Heart right ventricle (tissue), 16 donors: ENCODE results near the gene NKX1-1. TPM values are rescaled to one million over a fixed set of nuclear protein-coding genes. Genes with fewer than 3 reads are reported as not detected.

ENCODE experiments used
- ATAC-seq, 8 donors: fragments of 200-7000 bp; cut with Tn5 transposase; one replicate each; pipeline ENCODE4 v1.9.1; 2020; ENCODE audit warnings: mild to moderate bottlenecking in 8 of 8, moderate library complexity in 8 of 8, moderate number of reproducible peaks in 1 of 8
- DNase-seq, 2 donors: peaks; one replicate each; pipeline ENCODE4 v3.0.0-alpha.2; 2020
- H3K27ac ChIP-seq, 10 donors: fragments of 200-600 bp; sonication (generic) in 2 of 10; one replicate each; pipeline versions ENCODE4 v1.5.0 to v1.8.0; 2020 to 2022; ENCODE audit warnings: mild to moderate bottlenecking in 3 of 10
- H3K27me3 ChIP-seq, 7 donors: fragments of 200-600 bp; one replicate each; pipeline ENCODE4 v1.8.0; 2021 to 2022; ENCODE audit warnings: mild to moderate bottlenecking in 2 of 7
- H3K36me3 ChIP-seq, 9 donors: fragments of 200-600 bp; sonication (generic) in 1 of 9; one replicate each; pipeline versions ENCODE4 v1.5.0 to v1.8.0; 2020 to 2022; ENCODE audit warnings: mild to moderate bottlenecking in 2 of 9
- H3K4me1 ChIP-seq, 9 donors: fragments of 200-600 bp; sonication (generic) in 1 of 9; one replicate each; pipeline versions ENCODE4 v1.5.0 to v1.8.0; 2020 to 2022; ENCODE audit warnings: mild to moderate bottlenecking in 4 of 9
- H3K4me3 ChIP-seq, 10 donors: fragments of 200-600 bp; sonication (generic) in 2 of 10; one replicate each; pipeline versions ENCODE4 v1.5.0 to v1.8.0; 2020 to 2022; ENCODE audit warnings: mild to moderate bottlenecking in 7 of 10, moderate library complexity in 2 of 10
- H3K9me3 ChIP-seq, 11 donors: fragments of 200-600 bp in 10 of 11; sonication (generic) in 2 of 11; one replicate each; pipeline versions ENCODE4 v1.5.0 to v1.8.0; 2013 to 2022; ENCODE audit warnings: mild to moderate bottlenecking in 2 of 11, control low read depth in 1 of 11, moderate library complexity in 1 of 11
- WGBS, 2 donors: extraction: QIAGEN DNeasy Blood & Tissue Kit; methylation state at CpG; one replicate each; pipeline ENCODE4 v1.1.7; 2013; ENCODE audit warnings: inconsistent platforms in 1 of 2; 5-methylcytosine and 5-hydroxymethylcytosine counted together
- intact Hi-C, 10 donors: fragments of 100-400 bp; cut with DNase I; formaldehyde crosslinking; loops; one replicate each; pipeline versions ENCODE4 v1.11.1 to v1.14.2; 2022
- long read RNA-seq, 3 donors: library from polyadenylated mRNA; unstranded; transcript quantifications; one replicate each; pipeline ENCODE4 v2.0.0, GENCODE V29; 2020 to 2021
- polyA plus RNA-seq, 2 donors: library from polyadenylated mRNA; stranded (reverse); fragments of 200-250 nt; gene quantifications; one replicate each; pipeline ENCODE4 v1.2.3, GENCODE V29; 2013
- total RNA-seq, 10 donors: library from RNA; stranded (reverse); fragmentation: NEBNext Ultra II Directional in 3 of 10; extraction: Animal tissue kit (Norgen Biotek cat#: 25700) in 3 of 10; gene quantifications; one replicate each; pipeline versions ENCODE4 v1.2.1 to v1.2.4, GENCODE V29; 2021 to 2023
- TF ChIP-seq, protein P1 (sequence below), 9 donors: fragments of 200-600 bp; sonication (generic) in 2 of 9; IDR thresholded peaks; one replicate each; pipeline versions ENCODE4 v1.5.0 to v1.8.0; 2021 to 2022; ENCODE audit warnings: antibody characterized with exemption in 9 of 9, mild to moderate bottlenecking in 5 of 9, moderate library complexity in 1 of 9
- donor health status: Arrhythmogenic right ventricular cardiomyopathy.
- donor health status: ischemic (EF 13 %, LVEDD 7.1; RV severe dilation, severe dysfunction).
- donor health status: healthy with polysubstance abuse.
- donor health status: DM: no; HTN: yes; CAD: no.
- donor health status: DM: no; HTN: no; CAD: no.
- donor health status: ischemic (EF 25% LVEDD 6.9; RV normal size, moderate dysfunction).
- donor health status: ischemic (EF 25% LVEDD 5.7; RV mildly dilated, moderate dysfunction).
- donor health status: healthy.
- donor health status: DM: yes; HTN: yes; CAD: no.
- donor health status: Ischemic cardiomyopathy.
- donor health status: ischemic (EF 35%, LVEDD 5.7; RV mildly dilated, moderate dysfunction).
- donor health status: nonischemic (EF 11% LVEDD 7.7; RV severe dilation, severe dysfunction).
- donor health status: DM: yes; HTN: yes; CAD: no.
- donor health status: PGD.
- donor health status: ischemic (EF 29% LVEDD 5.4; RV normal size, mild dysfunction).
- donor health status: nonischemic (EF 23%, LVEDD 6.1; RV moderate dilation, normal function).

Gene NKX1-1
- total RNA-seq (not detected), polyA plus RNA-seq (not detected)
- long read RNA-seq, donor 1: 0 reads
- long read RNA-seq, donor 2: 0 reads
- long read RNA-seq, donor 3: 0 reads

DNA sequence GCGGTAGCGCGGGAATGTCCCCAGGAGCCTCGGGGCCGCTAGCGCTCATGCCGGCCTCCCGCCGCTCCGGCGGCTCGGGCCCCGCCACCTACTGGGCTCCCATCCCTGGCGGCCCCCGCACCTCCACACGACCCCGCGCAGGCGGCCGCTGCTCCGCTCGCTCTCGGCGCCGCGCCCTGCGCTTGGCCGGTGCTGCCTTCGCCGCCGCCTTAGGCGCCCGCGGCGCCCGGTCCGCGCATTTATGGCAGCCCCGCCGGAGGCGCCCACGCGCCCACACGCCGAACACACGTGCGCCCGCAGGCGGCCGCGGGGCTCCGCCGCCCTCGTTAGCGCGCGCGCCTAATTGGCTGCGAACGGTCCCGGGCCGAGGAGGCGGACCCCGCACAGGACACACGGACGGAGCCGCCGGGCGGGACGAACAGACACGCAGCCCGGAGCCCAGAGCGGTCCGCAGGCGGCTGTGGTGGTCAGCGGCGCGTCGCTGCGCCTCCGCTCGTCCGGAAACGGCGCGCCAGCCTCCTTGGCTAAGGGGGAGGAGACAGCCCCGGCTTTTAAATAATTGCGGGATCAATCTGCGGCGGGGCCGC lies at the start of gene NKX1-1:
Gene NKX1-1, minus strand, starts transcription at position 49 of the 587 bp plus-strand sequence. Its CDS starts 0 bp downstream, at position 49.
- Histone ChIP-seq H3K9me3 (no peaks in the 10 kb centered on the region), H3K27ac (no peak within 1 kb of the TSS), H3K36me3 (no peaks in the 10 kb centered on the region), H3K27me3 (peaks cover 60 to 100% (median 98%) of the 10 kb centered on the region in 7 donors), H3K4me3 (peak within 1 kb of the TSS in 1 of 10 donors; percentile 14), H3K4me1 (peaks cover 0 to 42% (median 27%) of the 10 kb centered on the region in 9 donors)
- intact Hi-C loops: no loop called here
- ATAC-seq (no peak), DNase-seq (no peak)
- TF ChIP-seq, protein P1, sequence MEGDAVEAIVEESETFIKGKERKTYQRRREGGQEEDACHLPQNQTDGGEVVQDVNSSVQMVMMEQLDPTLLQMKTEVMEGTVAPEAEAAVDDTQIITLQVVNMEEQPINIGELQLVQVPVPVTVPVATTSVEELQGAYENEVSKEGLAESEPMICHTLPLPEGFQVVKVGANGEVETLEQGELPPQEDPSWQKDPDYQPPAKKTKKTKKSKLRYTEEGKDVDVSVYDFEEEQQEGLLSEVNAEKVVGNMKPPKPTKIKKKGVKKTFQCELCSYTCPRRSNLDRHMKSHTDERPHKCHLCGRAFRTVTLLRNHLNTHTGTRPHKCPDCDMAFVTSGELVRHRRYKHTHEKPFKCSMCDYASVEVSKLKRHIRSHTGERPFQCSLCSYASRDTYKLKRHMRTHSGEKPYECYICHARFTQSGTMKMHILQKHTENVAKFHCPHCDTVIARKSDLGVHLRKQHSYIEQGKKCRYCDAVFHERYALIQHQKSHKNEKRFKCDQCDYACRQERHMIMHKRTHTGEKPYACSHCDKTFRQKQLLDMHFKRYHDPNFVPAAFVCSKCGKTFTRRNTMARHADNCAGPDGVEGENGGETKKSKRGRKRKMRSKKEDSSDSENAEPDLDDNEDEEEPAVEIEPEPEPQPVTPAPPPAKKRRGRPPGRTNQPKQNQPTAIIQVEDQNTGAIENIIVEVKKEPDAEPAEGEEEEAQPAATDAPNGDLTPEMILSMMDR (IDR thresholded peaks at IDR 0.05): no peak
- 3% methylated on average over 59 to 91 of the region's 91 CpGs for WGBS, 2 donors

GRCh38 chr4:1453731-1454130 lies 47.5 kb upstream of the NKX1-1 start:
- H3K4me3 ChIP-seq: no peak overlapping the region
- TF ChIP-seq, protein P1 (IDR thresholded peaks at IDR 0.05): no peak
- no peaks in the 10 kb centered on the region for H3K36me3 ChIP-seq
- 87 to 90% methylated on average over 2 of the region's 2 CpGs for WGBS, 2 donors
- H3K27ac ChIP-seq: no peak overlapping the region
- peaks cover 0 to 44% (median 28%) of the 10 kb centered on the region in 7 donors for H3K27me3 ChIP-seq
- ATAC-seq (no peak), DNase-seq (no peak)
- no peaks in the 10 kb centered on the region for H3K4me1 ChIP-seq
- intact Hi-C loops: no loop called here
- H3K9me3 ChIP-seq: peaks cover 0 to 5% (median 0%) of the 10 kb centered on the region in 11 donors

DNA sequence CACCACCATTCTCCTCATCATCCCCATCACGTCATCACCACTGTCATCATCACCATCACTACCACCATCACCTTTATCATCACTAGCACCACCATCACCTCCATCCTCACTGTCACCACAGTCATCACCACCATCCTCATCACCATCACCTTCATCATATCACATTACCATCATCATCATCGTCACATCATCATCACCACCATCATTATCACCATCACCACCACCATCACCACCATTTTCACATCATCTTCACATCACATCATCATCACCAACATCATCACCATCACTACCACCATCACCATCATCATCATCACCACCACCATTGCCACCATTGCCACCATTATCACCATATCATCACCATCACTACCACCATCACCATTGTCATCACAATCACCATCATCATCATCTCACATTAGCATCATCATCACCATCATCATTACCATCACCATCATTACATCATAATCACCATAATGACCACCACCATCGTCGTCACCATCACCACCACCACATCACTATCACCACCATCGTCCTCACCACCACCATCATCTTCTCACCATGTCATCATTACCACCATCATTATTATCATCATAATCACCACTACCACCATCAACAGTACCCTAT lies 46.3 kb upstream of the NKX1-1 start:
- ATAC-seq (no peak), DNase-seq (no peak)
- H3K4me3 ChIP-seq: no peak overlapping the region
- 66 to 75% methylated on average over 5 of the region's 5 CpGs for WGBS, 2 donors
- no peaks in the 10 kb centered on the region for H3K36me3 ChIP-seq
- intact Hi-C loops: no loop called here
- H3K27ac ChIP-seq: no peak overlapping the region
- TF ChIP-seq, protein P1 (IDR thresholded peaks at IDR 0.05): no peak
- no peaks in the 10 kb centered on the region for H3K4me1 ChIP-seq
- H3K9me3 ChIP-seq: peaks cover 0 to 5% (median 0%) of the 10 kb centered on the region in 11 donors
- peaks cover 0 to 45% (median 33%) of the 10 kb centered on the region in 7 donors for H3K27me3 ChIP-seq

DNA sequence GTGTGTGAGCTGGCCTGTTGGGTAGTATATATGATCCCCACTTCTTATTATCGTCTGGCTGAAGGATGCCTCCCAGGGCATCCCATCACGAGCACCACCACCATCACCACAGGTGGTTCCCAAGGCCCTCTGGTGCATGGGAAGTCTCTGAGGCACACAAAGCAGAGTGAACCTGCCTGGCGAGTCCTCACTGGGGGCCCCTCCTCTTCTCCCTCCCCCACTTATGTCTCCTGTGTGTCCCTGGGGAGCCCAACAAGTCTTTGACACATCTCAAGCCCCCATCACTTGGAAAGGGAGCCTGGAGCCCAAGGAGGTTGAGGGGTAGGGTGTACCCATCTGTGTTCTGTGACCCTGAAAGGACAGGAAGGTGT lies 45.5 kb upstream of the NKX1-1 start:
- intact Hi-C loops: no loop called here
- H3K9me3 ChIP-seq: peaks cover 0 to 5% (median 0%) of the 10 kb centered on the region in 11 donors
- DNase-seq (no peak), ATAC-seq (no peak)
- 55 to 67% methylated on average over 3 of the region's 3 CpGs for WGBS, 2 donors
- H3K4me3 ChIP-seq: no peak overlapping the region
- H3K4me1 ChIP-seq: no peaks in the 10 kb centered on the region
- TF ChIP-seq, protein P1 (IDR thresholded peaks at IDR 0.05): no peak
- no peak overlapping the region for H3K27ac ChIP-seq
- H3K36me3 ChIP-seq: no peaks in the 10 kb centered on the region
- H3K27me3 ChIP-seq: peaks cover 0 to 52% (median 35%) of the 10 kb centered on the region in 7 donors
